Testis (tissue), 2 donors: Measurements from ENCODE around the gene MCCD1.

Experiments used
- POLR2A ChIP-seq: fragments of 450-650 bp; IDR thresholded peaks from one replicate; pipeline ENCODE4 v1.6.1; 2017; ENCODE audit warnings: antibody characterized with exemption, mild to moderate bottlenecking, moderate library complexity
- TF ChIP-seq, protein P1 (sequence below), 3 experiments: fragments of 450-650 bp in 2 of 3; fragments of 200-600 bp in 1 of 3; sonication (generic) in 1 of 3; IDR thresholded peaks; one replicate each; pipeline ENCODE4 v1.5.1; 2016 to 2019; ENCODE audit warnings: antibody characterized with exemption in 3 of 3, mild to moderate bottlenecking in 2 of 3, moderate library complexity in 1 of 3

DNA sequence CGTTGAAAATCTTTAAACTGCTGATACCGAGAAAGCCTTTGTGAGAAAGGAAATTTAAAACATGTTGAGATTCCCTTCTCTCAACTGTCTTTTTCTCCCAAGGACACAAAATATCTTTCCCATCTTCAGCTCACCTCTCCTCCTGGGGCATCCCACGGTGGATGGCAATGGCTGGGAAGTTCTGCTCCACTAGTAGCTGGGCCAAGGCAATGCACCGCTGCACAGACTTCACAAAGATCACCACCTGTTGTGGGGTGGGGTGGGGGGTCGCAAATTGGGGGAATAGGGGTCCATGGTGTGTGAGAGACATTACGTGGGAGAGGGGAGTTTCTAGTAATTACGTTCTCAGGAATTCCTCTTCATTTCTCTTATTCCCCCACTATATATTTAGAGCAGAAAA is 2.4 kb downstream of the MCCD1 start:
- no peak for TF ChIP-seq POLR2A
- TF ChIP-seq, protein P1, sequence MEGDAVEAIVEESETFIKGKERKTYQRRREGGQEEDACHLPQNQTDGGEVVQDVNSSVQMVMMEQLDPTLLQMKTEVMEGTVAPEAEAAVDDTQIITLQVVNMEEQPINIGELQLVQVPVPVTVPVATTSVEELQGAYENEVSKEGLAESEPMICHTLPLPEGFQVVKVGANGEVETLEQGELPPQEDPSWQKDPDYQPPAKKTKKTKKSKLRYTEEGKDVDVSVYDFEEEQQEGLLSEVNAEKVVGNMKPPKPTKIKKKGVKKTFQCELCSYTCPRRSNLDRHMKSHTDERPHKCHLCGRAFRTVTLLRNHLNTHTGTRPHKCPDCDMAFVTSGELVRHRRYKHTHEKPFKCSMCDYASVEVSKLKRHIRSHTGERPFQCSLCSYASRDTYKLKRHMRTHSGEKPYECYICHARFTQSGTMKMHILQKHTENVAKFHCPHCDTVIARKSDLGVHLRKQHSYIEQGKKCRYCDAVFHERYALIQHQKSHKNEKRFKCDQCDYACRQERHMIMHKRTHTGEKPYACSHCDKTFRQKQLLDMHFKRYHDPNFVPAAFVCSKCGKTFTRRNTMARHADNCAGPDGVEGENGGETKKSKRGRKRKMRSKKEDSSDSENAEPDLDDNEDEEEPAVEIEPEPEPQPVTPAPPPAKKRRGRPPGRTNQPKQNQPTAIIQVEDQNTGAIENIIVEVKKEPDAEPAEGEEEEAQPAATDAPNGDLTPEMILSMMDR (IDR thresholded peaks at IDR 0.05) = no peak
